ENCODE results near the gene MYOZ2.

Gene MYOZ2

DNA sequence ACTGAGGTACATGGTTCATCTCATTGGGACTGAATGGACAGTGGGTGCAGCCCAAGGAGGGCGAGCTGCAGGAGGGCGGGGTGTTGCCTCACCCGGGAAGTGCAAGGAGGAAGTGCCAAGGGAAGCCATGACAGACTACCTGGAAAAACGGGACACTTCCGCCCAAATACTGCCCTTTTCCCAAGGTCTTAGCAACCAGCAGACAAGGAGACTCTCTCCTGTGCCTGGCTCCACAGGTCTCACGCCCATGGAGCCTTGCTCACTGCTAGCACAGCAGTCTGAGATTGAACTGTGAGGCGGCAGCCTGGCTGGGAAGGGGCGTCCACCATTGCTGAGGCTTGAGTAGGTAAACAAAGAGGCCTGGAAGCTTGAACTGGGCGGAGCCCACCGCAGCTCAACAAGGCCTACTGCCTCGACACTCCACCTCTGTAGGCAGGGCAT, 62.2 kb downstream of the MYOZ2 start:
- no peak for DNase-seq (ENCODE audit: low read depth)

DNA sequence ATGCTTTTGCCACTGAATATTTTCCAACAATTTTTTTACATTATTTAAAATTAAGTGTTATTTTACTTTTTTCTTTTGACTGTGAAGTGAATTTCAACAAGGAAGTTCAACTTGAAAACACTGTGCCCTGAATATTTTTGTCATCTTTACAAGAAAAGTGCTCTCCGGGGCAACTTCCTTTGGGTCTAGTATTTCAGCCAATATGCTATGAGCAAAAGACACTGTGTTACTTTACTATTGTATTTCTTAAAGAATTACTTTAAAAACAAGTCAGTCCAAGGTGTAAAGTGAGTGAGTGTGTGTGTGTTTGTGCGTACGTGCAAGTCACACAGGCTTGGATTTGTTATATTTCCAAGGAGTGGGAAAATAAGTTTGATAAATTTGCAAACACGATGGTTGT, 69.3 kb downstream of the MYOZ2 start:
- DNase-seq (ENCODE audit: low read depth) = no peak

DNA sequence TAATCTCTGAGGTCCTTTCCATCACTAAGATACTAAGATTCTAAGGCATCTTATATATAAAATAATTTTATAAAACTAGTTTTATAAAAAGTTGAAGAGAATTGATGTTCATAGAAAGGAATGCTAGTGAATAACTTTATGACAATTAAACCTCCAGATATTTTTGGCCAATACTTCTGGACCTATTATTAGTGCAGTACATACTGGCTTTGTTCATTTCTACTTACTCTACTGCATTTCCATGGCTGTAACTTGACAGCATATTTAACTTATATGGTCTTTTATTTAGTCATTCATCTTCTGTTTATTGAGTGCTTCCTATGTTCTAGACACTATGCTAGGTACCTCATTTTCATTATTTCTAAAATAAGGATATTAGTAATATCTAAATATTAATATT, 70.1 kb downstream of the MYOZ2 start:
- DNase-seq (ENCODE audit: low read depth) = no peak

DNA sequence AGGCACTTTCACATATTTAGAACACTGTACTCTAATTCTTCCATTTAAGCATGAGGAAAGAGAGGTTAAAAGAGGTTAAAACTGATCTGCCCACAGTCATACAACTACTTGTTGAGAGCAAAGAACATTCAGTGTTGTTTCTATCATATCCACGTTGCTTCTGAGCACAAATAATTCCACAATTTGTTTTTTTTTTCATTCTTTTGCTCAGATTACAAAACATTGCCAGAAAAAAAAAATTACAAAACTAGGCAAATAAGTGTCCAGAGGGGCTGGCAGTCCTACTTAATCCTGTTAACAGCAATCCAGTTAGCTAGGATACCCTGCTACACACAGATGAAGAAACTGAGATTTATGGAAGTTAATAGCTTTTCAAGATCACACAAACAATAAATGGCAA, 70.5 kb downstream of the MYOZ2 start:
- DNase-seq (ENCODE audit: low read depth) = no peak

DNA sequence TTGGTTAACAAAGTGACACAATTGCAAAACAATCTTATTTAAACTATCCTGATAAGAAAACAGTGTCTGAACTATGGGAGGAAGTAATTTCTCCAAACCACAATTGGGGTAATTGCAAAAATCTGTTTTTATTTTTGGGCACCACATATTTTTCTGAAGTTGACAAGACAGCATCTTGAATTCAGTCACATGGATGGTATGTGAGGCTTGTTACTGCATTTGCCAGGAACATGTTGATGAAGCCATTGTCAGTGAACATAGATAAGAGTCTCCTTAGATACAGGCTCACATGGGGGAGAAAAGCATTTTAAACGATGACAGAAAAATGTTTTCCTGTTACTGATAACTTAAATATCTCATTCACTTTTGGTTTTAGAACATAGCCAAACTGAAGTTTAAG, 71.4 kb downstream of the MYOZ2 start:
- DNase-seq (ENCODE audit: low read depth) = no peak

DNA sequence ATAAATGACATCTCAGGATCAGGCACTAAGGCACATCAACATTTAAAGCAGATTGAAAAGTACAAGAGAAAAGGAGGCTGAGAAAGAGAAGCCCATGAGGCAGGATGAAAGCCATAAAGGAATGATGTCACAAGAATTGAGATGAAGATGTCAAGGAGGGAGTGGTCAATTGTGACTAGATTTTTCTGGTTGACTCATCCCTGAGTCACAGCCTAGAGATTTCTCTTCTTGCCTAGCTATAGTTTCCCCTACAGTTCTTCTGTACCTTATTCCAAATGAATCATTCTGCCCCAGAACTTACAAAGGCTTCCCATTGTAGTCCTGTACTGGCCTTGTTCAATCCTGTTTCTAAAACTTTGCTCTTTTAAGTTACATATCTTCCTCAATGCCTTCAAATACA, 73.4 kb downstream of the MYOZ2 start:
- no peak for DNase-seq (ENCODE audit: low read depth)

DNA sequence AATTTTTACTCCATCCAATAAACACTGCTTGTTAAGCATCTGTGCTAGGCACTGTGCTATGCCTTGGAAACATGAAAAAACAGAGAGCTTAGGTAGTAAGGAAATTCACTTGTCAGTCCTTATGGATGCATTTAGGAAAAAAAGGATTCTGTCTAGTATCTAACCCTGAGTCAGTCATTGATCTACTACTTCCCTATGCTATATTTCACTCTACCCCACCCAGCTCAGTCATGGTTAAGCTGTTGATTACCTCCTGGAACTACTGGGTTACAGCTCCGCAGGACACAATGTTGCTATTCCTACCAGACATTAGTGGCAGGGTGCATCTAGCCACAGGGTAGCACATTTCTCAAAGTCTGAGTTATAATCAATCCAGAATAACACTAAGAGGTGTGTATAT, 74.0 kb downstream of the MYOZ2 start:
- DNase-seq (ENCODE audit: low read depth) = no peak

DNA sequence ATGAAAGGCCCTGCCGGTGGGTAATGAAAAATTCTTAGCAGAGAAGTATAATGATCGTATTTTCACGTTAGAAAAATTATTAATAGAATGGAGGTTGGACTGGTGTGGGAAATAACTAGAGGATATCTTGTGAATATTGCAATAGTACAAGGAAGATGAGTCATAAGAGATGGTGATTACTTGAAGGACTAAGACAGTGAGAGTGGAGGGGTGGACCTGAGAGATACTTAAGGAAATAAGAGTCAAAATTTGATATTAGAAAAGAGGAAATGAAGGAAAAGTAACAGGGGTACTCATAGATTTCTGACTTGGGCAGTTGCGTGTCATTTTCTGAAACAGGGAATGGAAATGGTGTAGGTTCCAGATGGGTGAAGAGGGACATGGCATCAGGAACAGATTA, 75.1 kb downstream of the MYOZ2 start:
- DNase-seq (ENCODE audit: low read depth) = no peak

DNA sequence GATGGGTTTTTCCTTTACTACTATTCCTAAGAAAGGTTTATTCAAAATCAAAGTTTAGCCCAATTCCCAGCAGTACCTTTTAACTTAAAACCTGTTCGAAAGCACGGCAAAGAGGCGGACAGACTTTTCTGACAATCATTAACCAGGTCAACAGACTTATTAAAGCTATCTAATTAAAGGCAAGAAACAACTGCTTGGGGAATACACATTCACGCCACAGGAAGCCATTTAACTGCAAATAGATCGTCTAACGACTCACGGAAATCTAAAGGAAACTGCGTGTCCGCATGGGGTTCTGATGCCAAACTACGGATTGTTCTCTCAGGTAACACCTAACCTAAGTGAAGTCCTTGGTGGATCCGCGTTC, 76.2 kb downstream of the MYOZ2 start:
- no peak for DNase-seq (ENCODE audit: low read depth)

DNA sequence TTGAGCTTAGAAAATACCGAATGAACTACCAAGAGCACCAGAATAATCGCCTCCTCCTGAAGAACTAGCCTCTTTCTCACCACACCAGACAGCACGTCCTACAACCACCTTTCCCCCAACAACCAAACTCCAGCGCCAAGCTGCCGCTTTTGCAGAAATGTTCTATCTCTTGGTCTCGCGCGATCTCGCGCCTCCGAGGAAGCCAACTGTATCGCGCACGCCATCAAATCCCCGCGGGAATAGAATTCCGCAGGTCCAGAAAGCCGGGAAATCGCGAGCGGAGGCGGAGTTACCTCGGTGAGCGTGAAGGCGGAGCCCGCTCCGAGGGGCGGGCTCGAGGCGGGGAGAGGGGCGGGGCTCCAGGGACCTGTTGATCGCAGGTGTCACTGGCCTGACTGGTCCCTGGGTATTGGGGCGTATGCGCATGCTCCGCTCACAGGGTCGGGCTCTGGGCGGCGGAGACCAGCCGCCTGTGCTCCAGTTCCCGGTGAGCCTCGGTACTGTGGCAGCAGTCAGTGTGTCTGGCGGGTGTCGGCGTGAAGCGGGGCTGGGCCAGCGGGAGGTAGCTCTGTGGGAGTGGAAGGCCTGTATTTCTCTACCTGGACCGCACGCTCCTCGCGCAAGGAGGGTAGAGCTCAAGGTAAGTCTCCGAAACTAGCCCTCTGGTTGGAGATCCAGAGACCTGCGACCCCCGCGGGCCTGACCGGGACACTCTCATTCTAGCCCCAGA, 76.8 kb downstream of the MYOZ2 start, which contains the start of gene USP53:
TSS of gene USP53 (plus strand) at position 480 of the 730 bp plus-strand sequence. CDS start 27,047 bp downstream, outside the sequence.
- DNase-seq (ENCODE audit: low read depth) = peak; percentile 93

DNA sequence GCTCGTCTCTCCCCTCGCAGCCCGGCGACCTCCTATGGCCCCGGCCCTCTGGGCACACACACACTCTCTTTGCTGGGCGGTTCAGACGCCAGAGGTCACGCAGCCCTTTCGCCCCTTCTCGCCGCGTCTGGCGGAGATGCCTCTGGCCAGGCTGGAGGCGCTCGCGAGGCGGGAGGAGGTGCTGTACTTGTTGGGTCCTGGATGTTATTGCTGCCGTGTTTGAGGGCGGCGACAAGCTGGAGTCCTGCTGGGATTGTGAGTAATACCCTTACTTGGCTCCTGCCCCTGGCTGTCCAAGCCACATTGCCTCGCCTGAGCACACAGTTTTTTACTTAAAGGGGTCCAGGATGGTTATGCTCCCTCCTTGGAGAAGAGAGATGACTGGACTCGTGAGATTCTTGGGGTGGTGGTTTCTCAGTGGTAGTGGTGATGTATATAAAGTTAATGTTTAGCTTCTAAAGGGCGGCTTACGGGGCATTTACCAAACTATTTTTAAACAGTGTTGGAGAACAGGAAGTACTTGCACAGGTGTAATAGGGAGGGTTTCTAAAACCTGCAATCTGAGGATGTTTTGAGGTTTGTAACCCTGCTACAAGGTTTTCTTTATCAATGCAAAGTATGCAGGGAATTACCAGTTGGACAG, 77.5 kb downstream of the MYOZ2 start:
- peak; percentile 41 for DNase-seq (ENCODE audit: low read depth)

DNA sequence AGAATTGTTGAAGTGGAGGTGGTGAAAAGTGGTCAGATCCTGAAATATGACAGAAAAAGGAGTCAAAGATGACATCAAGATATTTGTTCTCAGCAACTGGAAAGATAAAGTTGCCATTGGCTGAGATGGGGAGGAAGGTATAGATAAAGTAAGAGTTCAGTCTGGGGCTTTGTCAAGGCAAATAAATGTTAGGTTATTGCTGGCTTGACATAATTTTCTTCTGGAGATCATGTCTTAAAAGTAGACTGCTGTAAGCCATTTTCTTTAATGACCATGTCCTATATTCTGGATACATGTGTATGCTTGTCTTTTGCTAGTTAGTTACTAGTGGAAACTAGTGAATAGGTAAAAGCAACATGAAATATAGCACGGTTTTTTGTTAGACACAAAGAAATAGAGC, 82.5 kb downstream of the MYOZ2 start:
- no peak for DNase-seq (ENCODE audit: low read depth)

DNA sequence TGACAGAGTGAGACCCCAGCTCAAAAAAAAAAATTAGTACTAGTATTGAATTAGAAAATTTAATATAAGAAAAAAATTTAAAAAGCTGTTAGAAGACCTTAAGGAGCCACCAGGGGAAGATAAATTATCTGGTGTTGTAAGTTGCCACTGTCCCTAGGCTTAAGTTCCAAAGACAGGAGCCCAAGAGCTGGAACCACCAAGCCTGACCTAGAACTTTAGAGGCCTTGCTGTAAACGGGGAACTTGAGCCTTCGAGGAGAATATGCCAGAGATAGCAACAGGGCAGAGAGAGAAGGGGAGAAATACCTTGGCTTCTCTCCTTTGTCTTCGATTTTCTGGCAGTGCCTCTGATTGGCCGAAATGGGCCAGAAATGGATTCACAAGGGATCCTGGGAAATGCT, 85.8 kb downstream of the MYOZ2 start:
- DNase-seq (ENCODE audit: low read depth) = no peak

DNA sequence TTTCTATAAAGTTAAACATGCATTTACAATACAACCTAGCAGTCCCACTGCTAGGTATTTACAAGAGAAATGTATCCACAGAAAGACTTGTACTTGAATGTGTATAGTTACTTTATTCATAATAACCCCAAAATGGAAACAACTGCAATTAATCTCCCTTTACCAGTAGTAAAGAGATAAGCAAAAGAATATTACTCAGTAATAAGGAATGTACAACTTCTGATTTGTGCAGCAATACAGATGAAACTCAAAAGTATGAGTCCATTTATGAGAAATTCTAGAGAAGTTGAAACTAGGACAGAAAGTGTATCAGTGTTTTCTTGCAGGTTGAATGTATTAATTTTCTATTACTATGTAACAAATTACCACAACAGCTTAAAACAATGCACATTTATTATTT, 92.1 kb downstream of the MYOZ2 start:
- no peak for DNase-seq (ENCODE audit: low read depth)

DNA sequence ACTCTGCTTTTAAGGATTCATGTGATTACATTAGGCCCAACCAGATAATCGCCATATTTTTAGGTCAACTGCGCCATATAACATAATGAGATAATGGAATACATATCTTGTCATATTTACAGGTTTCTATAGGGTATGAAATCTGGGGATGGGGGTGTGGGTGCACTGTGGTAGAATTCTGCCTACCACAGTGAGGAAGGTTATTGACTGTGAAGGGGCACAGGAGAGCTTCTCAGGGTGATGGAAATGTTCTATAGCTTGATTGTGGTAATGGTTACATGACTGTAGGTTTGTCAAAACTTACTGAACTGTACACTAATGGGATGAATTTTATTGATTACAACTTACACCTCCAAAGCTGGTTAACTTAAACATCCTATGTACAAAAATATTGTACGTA, 92.8 kb downstream of the MYOZ2 start:
- DNase-seq (ENCODE audit: low read depth) = no peak

DNA sequence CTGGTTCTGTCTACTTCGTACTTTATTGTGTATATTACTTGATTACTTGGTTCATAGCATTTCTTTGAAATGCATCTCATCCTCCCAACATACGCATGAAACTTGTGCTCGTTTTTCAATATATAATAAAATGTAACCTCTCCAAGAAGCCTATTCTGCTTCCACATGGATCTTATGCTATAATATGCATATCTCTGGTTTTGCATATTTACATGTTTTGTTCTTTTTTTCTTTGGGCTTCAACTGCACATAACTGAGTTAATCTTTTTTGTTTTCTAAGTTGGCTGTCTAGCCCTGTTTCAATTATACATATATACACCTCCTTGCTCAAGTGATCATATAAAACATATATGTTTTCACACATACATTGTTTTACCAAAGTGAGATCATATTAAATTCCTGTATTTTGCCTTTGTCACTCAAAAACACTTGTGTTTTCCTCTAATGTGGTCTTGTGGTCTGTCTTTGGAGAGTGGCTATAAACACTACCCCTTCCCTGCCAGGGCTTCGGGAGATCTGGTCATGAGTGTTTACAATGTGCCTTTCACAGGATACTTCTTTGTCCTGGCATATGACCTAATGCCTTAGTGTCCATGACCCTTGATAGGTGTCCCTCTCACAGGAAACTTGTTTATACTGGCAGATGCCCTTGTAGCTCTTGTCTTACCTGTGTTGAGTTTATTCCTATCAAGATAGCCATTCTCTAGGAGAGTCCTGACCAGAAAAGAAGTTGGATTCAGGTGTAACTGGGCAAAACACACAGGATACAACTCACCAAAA, 94.5 kb downstream of the MYOZ2 start:
- no peak for DNase-seq (ENCODE audit: low read depth)

DNA sequence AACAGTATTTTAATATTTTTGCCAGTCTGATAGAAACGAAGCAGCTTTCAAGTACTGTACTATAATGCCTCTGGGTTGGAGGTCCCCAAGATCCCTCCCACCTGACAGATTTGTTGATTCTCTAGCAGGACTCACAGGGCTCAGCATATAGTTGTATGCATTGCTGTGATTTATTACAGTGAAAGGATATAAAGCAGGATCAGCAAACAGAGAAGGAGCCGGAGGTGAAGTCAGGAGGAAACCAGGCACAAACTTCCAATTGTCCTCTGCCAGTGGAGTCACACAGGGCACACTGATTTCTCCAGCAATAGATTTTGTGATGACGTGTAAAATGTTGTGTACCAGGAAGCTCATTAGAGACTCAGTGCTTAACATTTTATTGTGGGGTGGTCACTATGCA, 95.9 kb downstream of the MYOZ2 start:
- DNase-seq (ENCODE audit: low read depth) = no peak

DNA sequence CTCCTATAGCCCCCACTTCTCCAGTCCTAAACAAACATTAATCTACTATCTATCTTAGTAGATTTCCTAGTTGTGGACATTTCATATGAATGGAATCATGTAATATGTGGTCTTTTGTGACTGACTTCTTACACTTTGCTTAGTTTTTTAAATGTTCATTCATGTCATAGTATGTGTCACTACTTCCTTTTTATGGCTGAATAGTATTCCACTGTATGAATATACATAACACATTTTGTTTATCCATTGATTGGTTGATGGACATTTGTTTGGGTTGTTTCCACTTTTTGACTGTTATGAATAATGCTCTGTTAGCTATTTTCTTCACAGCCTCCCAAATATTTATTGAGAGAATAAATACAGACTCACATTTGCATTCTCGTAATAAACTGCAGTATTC, 96.7 kb downstream of the MYOZ2 start:
- DNase-seq (ENCODE audit: low read depth) = no peak

DNA sequence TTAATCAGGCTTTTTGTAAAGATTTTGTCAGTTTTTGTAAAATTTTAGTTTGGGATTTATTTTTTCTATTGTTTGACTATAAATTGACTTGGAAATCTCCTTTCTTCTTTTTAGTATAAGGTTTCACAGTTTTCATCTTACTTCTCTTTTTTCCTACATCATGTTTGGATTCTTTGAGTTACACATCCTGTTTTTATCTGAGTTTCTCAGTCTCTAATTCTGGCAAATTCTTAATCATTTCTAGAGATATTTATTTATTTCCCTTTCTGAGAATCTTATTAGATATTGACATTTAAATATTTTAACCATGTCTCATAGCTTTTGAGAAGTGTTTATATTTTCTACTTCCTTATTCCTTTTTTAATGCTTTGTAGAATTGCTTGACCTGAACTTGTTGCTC, 97.6 kb downstream of the MYOZ2 start:
- no peak for DNase-seq (ENCODE audit: low read depth)

DNA sequence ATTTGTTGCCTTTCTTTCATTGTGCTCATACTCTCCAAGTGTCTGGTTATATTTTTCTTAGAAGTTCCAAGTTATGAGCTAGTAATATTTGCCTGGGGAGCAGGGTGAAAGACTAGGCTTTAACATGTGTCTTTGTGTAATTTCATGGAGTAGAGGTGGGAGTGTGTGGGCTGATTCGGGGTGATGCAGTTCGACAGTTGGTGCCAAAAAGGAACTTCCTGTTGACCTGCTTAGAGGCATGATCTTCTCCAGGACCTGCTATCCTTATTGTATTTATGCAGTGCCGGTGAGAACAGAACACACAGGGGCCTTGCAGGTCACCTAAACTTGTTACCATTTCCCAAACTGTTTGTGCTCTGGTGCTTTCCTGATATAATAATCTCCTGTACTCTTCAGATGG, 98.1 kb downstream of the MYOZ2 start:
- no peak for DNase-seq (ENCODE audit: low read depth)

DNA sequence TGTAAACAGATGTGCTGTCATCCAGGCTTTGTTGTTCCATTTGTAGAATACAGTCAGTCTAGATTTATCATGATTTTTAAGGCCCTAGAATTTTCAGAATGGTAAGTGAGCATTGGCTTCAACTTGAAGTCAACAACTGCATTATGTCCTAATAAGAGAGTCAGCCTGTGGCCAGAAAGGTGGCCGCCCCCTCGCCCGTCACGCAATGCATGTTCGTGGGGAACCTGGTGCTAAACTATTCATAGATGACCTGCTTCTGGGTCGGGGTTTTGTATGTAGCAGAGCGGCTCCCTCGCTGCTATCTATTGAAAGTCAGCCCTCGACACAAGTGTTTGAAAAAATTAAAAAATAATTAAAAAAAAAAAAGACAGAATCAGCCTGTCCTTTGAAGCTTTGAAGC, 101.6 kb downstream of the MYOZ2 start:
- no peak for DNase-seq (ENCODE audit: low read depth)

All from stimulated activated CD8-positive, alpha-beta memory T cell treated with anti-CD3 and anti-CD28 coated beads, Interleukin-12 subunit alpha, Interleukin-12 subunit beta, amount 100 ng/mL, for 4 hours (primary cell).